PFSK-1 (cell line): ENCODE results near the gene WDR77.

Experiments used
- FOXP2 ChIP-seq: optimal IDR thresholded peaks from 2 replicates; pipeline ENCODE3; 2011; ENCODE audit warnings: borderline replicate concordance, control low read depth, inconsistent platforms; ENCODE audit not compliant: insufficient read depth; ENCODE audit errors: extremely low read length, extremely low read depth
- POLR2AphosphoS5 ChIP-seq: IDR thresholded peaks from 2 replicates; pipeline ENCODE4 v1.6.1; 2012; ENCODE audit warnings: low read depth, mild to moderate bottlenecking, control low read depth, low read length, moderate library complexity
- SIN3A ChIP-seq: IDR thresholded peaks from 2 replicates; pipeline ENCODE4 v1.6.1; 2012; ENCODE audit warnings: mild to moderate bottlenecking, low read length, moderate library complexity, borderline replicate concordance; ENCODE audit not compliant: insufficient read depth
- TAF1 ChIP-seq: IDR thresholded peaks from 2 replicates; pipeline ENCODE4 v1.6.1; 2012; ENCODE audit warnings: low read length, control low read depth, borderline replicate concordance; ENCODE audit not compliant: insufficient read depth
- TF ChIP-seq, protein P1 (sequence below), 2 experiments: IDR thresholded peaks; 2 replicates each; pipeline versions ENCODE4 v1.6.1 to v1.8.0; 2011 to 2012; ENCODE audit warnings: low read depth in 2 of 2, low read length in 2 of 2, control low read depth in 1 of 2, inconsistent platforms in 1 of 2, mild to moderate bottlenecking in 1 of 2, moderate library complexity in 1 of 2; ENCODE audit not compliant: insufficient read depth in 1 of 2

The WDR77 gene

DNA sequence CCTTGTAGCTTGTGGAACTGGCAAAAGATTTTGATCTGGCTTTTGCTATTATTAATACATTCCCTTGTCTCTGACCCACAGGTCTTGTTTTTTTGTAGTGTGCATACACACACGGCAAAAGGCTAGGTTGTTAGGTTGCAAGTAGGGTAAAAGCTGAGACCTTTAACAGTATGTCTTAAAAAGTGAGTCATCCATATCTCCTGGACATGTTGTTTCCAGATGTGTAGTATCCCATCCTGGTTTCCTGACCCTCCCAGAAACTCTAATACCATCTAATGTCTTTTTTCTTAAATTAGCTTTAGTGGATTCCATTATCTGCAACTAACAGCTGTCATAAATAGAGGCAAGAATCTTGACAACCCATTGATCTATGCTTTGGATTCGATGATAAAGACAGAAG, 36.2 kb downstream of the WDR77 start:
- TF ChIP-seq SIN3A (no peak), FOXP2 (no peak), TAF1 (no peak), POLR2AphosphoS5 (no peak)
- TF ChIP-seq, protein P1, sequence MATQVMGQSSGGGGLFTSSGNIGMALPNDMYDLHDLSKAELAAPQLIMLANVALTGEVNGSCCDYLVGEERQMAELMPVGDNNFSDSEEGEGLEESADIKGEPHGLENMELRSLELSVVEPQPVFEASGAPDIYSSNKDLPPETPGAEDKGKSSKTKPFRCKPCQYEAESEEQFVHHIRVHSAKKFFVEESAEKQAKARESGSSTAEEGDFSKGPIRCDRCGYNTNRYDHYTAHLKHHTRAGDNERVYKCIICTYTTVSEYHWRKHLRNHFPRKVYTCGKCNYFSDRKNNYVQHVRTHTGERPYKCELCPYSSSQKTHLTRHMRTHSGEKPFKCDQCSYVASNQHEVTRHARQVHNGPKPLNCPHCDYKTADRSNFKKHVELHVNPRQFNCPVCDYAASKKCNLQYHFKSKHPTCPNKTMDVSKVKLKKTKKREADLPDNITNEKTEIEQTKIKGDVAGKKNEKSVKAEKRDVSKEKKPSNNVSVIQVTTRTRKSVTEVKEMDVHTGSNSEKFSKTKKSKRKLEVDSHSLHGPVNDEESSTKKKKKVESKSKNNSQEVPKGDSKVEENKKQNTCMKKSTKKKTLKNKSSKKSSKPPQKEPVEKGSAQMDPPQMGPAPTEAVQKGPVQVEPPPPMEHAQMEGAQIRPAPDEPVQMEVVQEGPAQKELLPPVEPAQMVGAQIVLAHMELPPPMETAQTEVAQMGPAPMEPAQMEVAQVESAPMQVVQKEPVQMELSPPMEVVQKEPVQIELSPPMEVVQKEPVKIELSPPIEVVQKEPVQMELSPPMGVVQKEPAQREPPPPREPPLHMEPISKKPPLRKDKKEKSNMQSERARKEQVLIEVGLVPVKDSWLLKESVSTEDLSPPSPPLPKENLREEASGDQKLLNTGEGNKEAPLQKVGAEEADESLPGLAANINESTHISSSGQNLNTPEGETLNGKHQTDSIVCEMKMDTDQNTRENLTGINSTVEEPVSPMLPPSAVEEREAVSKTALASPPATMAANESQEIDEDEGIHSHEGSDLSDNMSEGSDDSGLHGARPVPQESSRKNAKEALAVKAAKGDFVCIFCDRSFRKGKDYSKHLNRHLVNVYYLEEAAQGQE (IDR thresholded peaks at IDR 0.05; ENCODE audit: insufficient read depth in 1 of 2, low read depth in 2 of 2, low read length in 2 of 2), result no peak

DNA sequence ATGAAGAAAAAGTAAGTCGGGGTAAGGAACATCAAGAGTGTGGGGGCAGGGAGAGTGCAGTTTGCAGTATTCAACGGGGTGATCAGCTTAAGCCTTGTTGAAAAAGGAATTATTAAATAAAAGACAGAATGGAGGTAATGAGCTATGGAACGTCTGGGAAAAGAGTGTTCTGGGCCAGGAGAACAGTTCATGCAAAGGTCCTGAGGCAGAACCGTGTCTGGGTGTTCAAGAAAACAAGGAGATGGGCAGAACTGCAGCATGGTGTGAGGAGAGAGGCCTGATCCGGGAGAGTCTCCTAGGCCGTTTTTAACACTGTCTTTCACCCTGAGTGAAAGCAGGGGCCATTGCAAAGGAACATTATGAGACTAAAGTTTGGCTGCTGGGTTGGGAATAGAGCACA, 41.8 kb downstream of the WDR77 start:
- TF ChIP-seq FOXP2 (no peak), POLR2AphosphoS5 (no peak), TAF1 (no peak), SIN3A (no peak)
- TF ChIP-seq, protein P1 (IDR thresholded peaks at IDR 0.05; ENCODE audit: insufficient read depth in 1 of 2, low read depth in 2 of 2, low read length in 2 of 2), result no peak

DNA sequence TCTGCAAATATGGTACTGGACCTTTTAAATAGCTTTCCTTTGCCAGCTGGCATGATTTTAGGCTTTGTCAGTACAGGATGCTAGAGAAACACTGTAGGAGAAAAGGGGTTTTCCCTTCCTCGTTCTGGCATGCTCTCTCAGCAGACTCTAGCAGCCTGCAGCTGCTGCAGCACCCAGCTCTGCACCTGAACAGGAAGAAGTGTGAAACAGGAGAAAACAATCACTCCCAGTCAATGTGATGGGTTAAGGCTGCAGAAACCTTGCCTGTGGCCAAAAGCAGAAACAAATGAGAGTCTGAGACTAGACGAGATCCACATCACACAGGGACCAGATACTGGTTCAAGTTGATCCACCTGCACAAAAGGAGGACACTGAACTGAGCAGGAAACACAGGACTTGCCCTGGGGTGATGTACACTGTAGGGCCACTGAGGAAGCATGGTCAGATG, 42.7 kb downstream of the WDR77 start:
- no peak for TF ChIP-seq SIN3A
- TF ChIP-seq, protein P1 (IDR thresholded peaks at IDR 0.05; ENCODE audit: insufficient read depth in 1 of 2, low read depth in 2 of 2, low read length in 2 of 2), result no peak
- TF ChIP-seq POLR2AphosphoS5, result no peak
- no peak for TF ChIP-seq FOXP2
- TF ChIP-seq TAF1, result no peak

DNA sequence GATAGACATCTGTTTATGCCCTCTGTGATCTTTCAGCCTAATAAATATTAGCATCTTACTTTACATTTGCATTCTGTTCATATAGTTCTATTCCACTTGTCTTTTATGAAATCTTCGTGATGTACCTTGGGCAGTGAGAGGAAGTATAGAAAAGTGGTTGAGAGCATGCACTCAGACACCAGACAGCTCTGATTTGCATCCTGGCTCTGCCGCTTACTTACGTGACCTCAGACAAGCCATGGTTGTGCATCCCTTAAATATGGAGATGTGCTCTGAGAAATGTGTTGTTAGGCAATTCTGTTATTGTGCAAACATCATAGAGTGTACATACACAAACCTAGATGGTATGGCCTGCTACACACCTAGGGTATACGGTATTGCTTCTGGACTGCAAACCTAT, 44.5 kb downstream of the WDR77 start:
- TF ChIP-seq FOXP2 (no peak), POLR2AphosphoS5 (no peak), SIN3A (no peak), TAF1 (no peak)
- TF ChIP-seq, protein P1 (IDR thresholded peaks at IDR 0.05; ENCODE audit: insufficient read depth in 1 of 2, low read depth in 2 of 2, low read length in 2 of 2), result no peak

DNA sequence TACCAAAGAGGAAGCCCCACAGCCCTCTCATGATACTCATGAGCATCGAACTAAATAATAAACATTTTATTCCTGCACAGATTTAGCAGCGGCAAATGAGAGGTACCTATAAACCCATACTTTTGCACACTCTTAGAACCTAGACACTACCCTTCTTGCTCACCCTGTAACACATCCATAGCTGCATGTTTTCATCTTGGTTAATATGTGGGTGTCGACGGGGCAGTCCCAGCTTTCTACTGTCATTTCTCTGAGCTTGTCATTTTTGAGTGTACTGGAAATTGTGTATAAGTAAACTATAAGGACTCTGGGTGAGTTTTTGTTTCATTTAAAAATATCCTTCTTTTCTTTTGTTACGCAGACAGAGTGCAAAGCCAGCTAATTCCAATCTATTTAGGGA, 47.0 kb downstream of the WDR77 start:
- TF ChIP-seq TAF1, result no peak
- no peak for TF ChIP-seq FOXP2
- TF ChIP-seq, protein P1 (IDR thresholded peaks at IDR 0.05; ENCODE audit: insufficient read depth in 1 of 2, low read depth in 2 of 2, low read length in 2 of 2), result no peak
- TF ChIP-seq POLR2AphosphoS5, result no peak
- TF ChIP-seq SIN3A, result no peak
